Measurements from ENCODE around the gene ZMYND8. TPM values are rescaled to one million over a fixed set of nuclear protein-coding genes. Genes with fewer than 3 reads are reported as not detected.

Gene ZMYND8
- total RNA-seq, 4 donors from 2014 or later, result 48.5 to 169 (median 54.1) TPM

- Histone ChIP-seq H3K4me1 (peaks cover 55% of the 10 kb centered on the region), H3K36me3 (peaks cover 21% of the 10 kb centered on the region), H3K27me3 (no peaks in the 10 kb centered on the region), H3K27ac (peak overlapping the region; percentile 88), H3K4me3 (no peak overlapping the region), H3K9me3 (no peaks in the 10 kb centered on the region)
- 84% methylated on average over 8 of the region's 8 CpGs for WGBS
- TF ChIP-seq, protein P1, sequence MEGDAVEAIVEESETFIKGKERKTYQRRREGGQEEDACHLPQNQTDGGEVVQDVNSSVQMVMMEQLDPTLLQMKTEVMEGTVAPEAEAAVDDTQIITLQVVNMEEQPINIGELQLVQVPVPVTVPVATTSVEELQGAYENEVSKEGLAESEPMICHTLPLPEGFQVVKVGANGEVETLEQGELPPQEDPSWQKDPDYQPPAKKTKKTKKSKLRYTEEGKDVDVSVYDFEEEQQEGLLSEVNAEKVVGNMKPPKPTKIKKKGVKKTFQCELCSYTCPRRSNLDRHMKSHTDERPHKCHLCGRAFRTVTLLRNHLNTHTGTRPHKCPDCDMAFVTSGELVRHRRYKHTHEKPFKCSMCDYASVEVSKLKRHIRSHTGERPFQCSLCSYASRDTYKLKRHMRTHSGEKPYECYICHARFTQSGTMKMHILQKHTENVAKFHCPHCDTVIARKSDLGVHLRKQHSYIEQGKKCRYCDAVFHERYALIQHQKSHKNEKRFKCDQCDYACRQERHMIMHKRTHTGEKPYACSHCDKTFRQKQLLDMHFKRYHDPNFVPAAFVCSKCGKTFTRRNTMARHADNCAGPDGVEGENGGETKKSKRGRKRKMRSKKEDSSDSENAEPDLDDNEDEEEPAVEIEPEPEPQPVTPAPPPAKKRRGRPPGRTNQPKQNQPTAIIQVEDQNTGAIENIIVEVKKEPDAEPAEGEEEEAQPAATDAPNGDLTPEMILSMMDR (IDR thresholded peaks at IDR 0.05), result peak; percentile 73 to 89
- TF ChIP-seq POLR2AphosphoS5 (IDR thresholded peaks at IDR 0.05) (peak in 1 of 3 donors; percentile 12), POLR2A (IDR thresholded peaks at IDR 0.05) (no peak)
- peak in 1 of 2 donors; percentile 32 for DNase-seq (ENCODE audit: low spot score in 2 of 2)
Observed at GRCh38 chr20:47272893-47273590, 83.5 kb downstream of the ZMYND8 start.

- WGBS, result 73% methylated on average over 7 of the region's 7 CpGs
- no peak for TF ChIP-seq POLR2A (IDR thresholded peaks at IDR 0.05)
- TF ChIP-seq POLR2AphosphoS5 (IDR thresholded peaks at IDR 0.05), result no peak
- TF ChIP-seq, protein P1 (IDR thresholded peaks at IDR 0.05), result no peak
- no peak for TF ChIP-seq EP300 (IDR thresholded peaks at IDR 0.05)
- no peaks in the 10 kb centered on the region for H3K27me3 ChIP-seq
- no peak overlapping the region for H3K4me3 ChIP-seq
- no peak overlapping the region for H3K27ac ChIP-seq
- DNase-seq (ENCODE audit: low spot score in 2 of 2), result peak in 1 of 2 donors; percentile 2
- H3K36me3 ChIP-seq, result peaks cover 26% of the 10 kb centered on the region
- no peaks in the 10 kb centered on the region for H3K9me3 ChIP-seq
- peaks cover 38% of the 10 kb centered on the region for H3K4me1 ChIP-seq
Observed at GRCh38 chr20:47271046-47271615, 85.4 kb downstream of the ZMYND8 start.

DNA sequence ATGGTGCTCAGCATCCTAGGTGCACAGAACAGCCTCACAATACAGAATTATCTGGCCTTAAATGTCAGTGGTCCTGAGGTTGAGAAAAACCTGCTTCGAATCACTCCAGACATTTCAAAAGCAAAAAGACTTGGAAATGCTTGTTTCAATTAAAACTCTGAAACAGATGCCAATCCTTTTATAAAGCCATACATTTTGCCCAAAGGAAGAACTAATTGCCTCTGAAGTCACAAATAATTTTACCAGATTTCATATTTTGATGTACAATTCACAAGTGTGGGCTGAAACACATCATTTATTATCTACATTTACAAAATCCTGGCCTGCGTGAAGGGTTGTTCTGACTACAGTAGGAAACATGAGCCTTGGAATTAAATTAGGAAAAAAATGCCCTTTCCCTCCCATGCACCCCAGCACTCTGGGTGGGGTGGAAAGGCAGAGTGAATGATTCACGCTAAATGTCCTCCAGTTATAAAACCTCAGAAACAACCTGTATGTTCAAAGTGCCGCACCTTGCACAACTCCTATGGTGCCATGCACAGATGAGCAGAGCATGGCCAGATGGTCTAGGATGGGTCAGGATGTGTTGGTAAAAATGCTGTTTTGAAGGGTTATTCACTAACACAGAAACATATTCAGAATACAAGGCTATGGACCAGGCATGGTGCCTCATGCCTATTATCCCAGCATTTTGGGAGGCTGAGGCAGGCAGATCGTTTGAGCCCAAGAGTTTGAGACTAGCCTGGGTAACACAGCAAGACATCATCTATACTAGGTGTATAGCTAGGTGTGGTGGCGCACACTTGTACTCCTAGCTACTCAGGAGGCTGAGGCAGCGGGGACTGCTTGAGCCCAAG is 87.0 kb downstream of the ZMYND8 start:
- WGBS, result 81% methylated on average over 7 of the region's 7 CpGs
- Histone ChIP-seq H3K36me3 (peaks cover 23% of the 10 kb centered on the region), H3K9me3 (no peaks in the 10 kb centered on the region), H3K27ac (no peak overlapping the region), H3K4me3 (no peak overlapping the region), H3K27me3 (no peaks in the 10 kb centered on the region), H3K4me1 (peaks cover 22% of the 10 kb centered on the region)
- DNase-seq (ENCODE audit: low spot score in 2 of 2), result no peak
- TF ChIP-seq EP300 (IDR thresholded peaks at IDR 0.05) (no peak), POLR2AphosphoS5 (IDR thresholded peaks at IDR 0.05) (no peak), POLR2A (IDR thresholded peaks at IDR 0.05) (no peak)
- TF ChIP-seq, protein P1 (IDR thresholded peaks at IDR 0.05), result no peak

- Histone ChIP-seq H3K27me3 (no peaks in the 10 kb centered on the region), H3K4me1 (peaks cover 7% of the 10 kb centered on the region), H3K9me3 (no peaks in the 10 kb centered on the region), H3K36me3 (peaks cover 25% of the 10 kb centered on the region), H3K27ac (no peak overlapping the region), H3K4me3 (no peak overlapping the region)
- WGBS, result 91% methylated on average over 5 of the region's 5 CpGs
- DNase-seq (ENCODE audit: low spot score in 2 of 2), result peak in 1 of 2 donors; percentile 40
- TF ChIP-seq POLR2AphosphoS5 (IDR thresholded peaks at IDR 0.05) (no peak), POLR2A (IDR thresholded peaks at IDR 0.05) (no peak), EP300 (IDR thresholded peaks at IDR 0.05) (no peak)
- TF ChIP-seq, protein P1 (IDR thresholded peaks at IDR 0.05), result no peak
Observed at GRCh38 chr20:47267621-47268020, 88.9 kb downstream of the ZMYND8 start.
